Epidermal melanocyte (primary cell): ENCODE results near the gene ADO.
A peak's percentile ranks its signal among the peaks of the same experiment; 100 is the strongest.

ENCODE experiments used
- DNase-seq: peaks from one replicate; pipeline ENCODE4 v3.0.0; 2011; ENCODE audit warnings: low spot score; ENCODE audit not compliant: insufficient read length

The ADO gene

GRCh38 chr10:62817766-62818425 lies 13.4 kb downstream of the ADO start:
- DNase-seq: peak; percentile 60

- DNase-seq: no peak
Observed at GRCh38 chr10:62818426-62819011, 14.0 kb downstream of the ADO start.

GRCh38 chr10:62819141-62819920 lies 14.8 kb downstream of the ADO start:
- DNase-seq: no peak

GRCh38 chr10:62820586-62820985 lies 16.1 kb downstream of the ADO start:
- no peak for DNase-seq

GRCh38 chr10:62826273-62826672 lies 21.8 kb downstream of the ADO start:
- no peak for DNase-seq

DNA sequence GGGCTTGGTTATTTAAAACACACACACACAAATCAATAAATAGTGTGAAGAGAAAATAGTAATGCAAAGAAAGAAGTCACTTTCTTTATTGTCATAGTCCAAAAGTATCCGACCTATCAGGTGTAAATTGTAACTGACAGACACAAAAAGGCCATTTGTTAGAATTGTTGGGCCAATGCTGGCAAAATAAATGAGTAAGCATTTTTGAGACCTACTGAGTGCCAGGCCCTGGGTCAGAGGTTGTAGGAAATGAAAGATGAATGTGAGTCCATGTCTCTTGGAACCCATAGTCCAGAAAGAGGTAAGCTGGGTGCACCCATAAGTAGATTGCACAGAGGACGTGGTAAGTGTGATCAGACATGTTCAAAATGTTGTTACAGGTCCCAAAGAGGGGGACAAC lies 25.1 kb downstream of the ADO start:
- no peak for DNase-seq

GRCh38 chr10:62830679-62831078 lies 26.2 kb downstream of the ADO start:
- no peak for DNase-seq

DNA sequence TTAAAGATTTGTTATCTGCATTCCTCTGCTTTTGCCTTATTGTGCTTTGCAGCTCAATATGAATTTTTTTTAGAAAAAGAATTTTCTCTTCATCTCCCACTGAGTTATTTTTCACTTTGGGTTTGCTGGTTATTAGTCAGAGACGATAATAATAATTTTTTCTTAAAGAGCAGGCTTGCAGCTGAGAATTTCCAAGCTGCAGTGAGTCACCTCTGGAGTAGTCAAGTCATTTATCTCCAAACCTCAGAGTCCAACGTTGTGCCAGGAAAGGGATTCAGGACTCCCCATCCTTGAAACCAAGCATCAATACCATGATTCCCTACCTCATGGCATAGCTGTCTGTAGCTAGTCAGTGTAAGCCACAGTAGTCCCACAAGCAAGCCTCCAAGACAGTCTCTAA lies 26.8 kb downstream of the ADO start:
- no peak for DNase-seq

DNA sequence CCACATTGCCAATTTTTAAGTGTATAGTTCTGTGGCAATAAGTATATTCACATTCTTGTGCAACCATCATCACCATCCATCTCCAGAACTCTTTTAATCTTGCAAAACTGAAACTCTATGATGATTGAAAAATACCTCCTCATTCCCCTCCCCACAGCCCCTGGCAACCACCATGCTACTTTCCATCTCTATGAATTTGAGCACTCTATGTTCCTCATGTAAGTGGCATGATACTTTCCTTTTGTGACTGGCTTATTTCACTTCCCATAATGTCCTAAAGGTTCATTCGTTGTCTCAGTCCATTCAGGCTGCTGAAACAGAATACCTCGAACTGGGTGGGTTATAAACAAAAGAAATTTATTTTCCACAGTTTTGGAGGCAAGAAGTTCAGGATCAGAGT lies 35.1 kb downstream of the ADO start:
- no peak for DNase-seq

DNA sequence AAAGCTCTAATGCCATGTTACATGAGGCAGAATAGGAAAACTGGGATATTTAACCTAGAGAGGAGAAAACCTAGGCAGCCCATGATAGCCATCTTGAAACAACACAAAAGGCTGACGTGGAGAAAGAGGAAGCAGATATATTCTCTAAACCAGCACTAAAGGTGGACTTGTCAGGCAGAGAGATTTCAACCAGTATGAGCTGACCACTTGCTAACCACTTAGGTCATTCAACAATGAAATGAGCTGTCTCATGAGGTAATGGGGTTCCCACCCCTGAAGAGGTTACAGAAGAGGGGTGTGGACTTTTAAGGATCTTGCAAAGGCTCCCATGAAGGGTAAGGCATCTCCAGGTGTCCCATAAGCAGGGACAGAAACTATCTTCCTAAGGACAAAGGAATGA lies 38.5 kb downstream of the ADO start:
- DNase-seq: no peak

- no peak for DNase-seq
Observed at GRCh38 chr10:62843600-62843999, 39.1 kb downstream of the ADO start.

GRCh38 chr10:62844280-62845011 lies 39.9 kb downstream of the ADO start:
- no peak for DNase-seq

GRCh38 chr10:62847433-62847832 lies 42.9 kb downstream of the ADO start:
- no peak for DNase-seq

- DNase-seq: no peak
Observed at GRCh38 chr10:62850646-62851045, 46.1 kb downstream of the ADO start.

DNA sequence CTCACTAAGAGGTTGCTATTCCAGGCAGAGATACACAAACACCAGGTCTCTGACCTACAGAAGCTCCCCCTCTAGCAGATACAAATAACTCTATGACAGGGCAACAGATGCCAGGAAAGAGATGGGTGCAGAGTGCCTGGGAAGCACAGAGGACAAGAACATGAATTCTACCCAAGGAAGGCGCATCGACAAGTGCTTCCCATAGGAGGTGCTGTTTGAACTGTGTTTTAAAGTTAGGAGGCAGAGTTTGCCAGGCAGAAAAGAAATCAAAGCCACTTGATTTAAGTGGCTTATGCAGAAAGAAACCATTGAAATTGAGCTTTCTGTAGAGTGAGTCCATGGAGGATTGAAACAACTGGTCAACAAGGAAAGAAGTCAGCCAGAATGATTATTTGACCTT lies 46.9 kb downstream of the ADO start:
- DNase-seq: no peak

- DNase-seq: no peak
Observed at GRCh38 chr10:62852961-62853702, 48.6 kb downstream of the ADO start.

GRCh38 chr10:62853710-62854109 lies 49.2 kb downstream of the ADO start:
- DNase-seq: no peak

- no peak for DNase-seq
Observed at GRCh38 chr10:62856021-62856420, 51.5 kb downstream of the ADO start.
